GM10248 (cell line): ENCODE results near the gene FLII.
A peak's percentile ranks its signal among the peaks of the same experiment; 100 is the strongest.
"Not testable (repeated sequence)": the region's sequence is repeated elsewhere in the genome, so short reads cannot be mapped to it uniquely, and the experiment has no call there.

Experiments used
- CTCF ChIA-PET: fragments of 300-600 bp; sonication (Branson Sonifier 250); formaldehyde crosslinking; extraction: SDS; loops from one replicate; lab custom pipeline; 2021; ENCODE audit warnings: antibody characterized with exemption; lab: Yijun Ruan, JAX
- POLR2A ChIA-PET: fragments of 350-650 bp; sonication (Branson Sonifier 250); formaldehyde crosslinking; extraction: SDS; loops from one replicate; lab custom pipeline; 2020; ENCODE audit warnings: antibody characterized with exemption; lab: Yijun Ruan, JAX
- DNase-seq: peaks from one replicate; pipeline ENCODE4 v3.0.0; 2012; ENCODE audit errors: extremely low spot score
- TF ChIP-seq, protein P1 (sequence below): IDR thresholded peaks from 2 replicates; pipeline ENCODE4 v1.5.1; 2012; ENCODE audit warnings: mild to moderate bottlenecking, low read depth; ENCODE audit errors: extremely low read depth, missing control alignments, control extremely low read depth

Gene FLII

DNA sequence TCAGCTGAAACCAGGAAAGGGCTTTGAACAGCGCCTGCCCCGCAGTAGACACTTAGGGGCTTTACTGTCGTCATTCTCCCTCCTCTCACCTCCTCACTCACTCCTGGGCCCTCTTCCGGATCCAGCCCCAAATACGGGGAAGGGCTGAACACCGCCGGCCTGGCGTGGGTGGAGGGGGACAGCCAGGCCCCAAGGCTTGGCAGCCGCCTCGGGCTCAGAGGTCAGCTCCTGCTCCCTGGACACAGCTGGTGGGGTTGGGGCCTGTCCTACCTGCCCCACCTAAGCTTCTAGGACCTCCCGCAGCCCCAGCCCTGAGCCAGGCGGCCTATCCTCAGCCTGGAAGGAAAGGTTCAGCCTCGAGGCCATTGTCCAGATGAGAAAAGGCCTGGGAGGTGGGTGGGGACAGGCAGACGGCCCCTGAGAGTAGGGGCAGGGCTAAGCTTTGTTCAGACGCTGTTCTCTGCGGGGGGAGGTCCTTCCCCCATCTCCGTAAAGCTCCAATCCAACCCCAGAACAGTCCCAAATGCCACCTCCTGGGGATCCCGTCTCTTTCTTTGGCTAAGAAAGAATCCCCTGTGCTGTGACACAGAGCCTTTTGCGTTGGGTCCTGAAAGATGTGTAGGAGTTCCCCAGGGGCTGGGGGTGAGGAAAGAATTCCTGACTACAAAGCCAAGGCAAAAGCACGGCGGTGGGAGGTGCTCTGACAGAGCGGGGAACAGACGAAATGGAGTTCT lies 34.0 kb downstream of the FLII start:
- ChIA-PET POLR2A (no interaction called here), CTCF (interaction anchor here (1.0 to 1.6 kb wide), 4 partner anchors 9 to 402 kb away, joined by 3 to 4 read pairs (median 3); no protein-coding TSS in a partner anchor)
- DNase-seq = no peak
- TF ChIP-seq, protein P1, sequence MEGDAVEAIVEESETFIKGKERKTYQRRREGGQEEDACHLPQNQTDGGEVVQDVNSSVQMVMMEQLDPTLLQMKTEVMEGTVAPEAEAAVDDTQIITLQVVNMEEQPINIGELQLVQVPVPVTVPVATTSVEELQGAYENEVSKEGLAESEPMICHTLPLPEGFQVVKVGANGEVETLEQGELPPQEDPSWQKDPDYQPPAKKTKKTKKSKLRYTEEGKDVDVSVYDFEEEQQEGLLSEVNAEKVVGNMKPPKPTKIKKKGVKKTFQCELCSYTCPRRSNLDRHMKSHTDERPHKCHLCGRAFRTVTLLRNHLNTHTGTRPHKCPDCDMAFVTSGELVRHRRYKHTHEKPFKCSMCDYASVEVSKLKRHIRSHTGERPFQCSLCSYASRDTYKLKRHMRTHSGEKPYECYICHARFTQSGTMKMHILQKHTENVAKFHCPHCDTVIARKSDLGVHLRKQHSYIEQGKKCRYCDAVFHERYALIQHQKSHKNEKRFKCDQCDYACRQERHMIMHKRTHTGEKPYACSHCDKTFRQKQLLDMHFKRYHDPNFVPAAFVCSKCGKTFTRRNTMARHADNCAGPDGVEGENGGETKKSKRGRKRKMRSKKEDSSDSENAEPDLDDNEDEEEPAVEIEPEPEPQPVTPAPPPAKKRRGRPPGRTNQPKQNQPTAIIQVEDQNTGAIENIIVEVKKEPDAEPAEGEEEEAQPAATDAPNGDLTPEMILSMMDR = no peak

- no peak for DNase-seq
- TF ChIP-seq, protein P1 = no peak
- ChIA-PET CTCF (interaction anchor here (0.9 to 1.6 kb wide), 5 partner anchors 8 to 402 kb away, joined by 3 to 4 read pairs (median 3); no protein-coding TSS in a partner anchor), POLR2A (no interaction called here)
These were observed 34.5 kb downstream of the FLII start for GRCh38 chr17:18224053-18224386.

DNA sequence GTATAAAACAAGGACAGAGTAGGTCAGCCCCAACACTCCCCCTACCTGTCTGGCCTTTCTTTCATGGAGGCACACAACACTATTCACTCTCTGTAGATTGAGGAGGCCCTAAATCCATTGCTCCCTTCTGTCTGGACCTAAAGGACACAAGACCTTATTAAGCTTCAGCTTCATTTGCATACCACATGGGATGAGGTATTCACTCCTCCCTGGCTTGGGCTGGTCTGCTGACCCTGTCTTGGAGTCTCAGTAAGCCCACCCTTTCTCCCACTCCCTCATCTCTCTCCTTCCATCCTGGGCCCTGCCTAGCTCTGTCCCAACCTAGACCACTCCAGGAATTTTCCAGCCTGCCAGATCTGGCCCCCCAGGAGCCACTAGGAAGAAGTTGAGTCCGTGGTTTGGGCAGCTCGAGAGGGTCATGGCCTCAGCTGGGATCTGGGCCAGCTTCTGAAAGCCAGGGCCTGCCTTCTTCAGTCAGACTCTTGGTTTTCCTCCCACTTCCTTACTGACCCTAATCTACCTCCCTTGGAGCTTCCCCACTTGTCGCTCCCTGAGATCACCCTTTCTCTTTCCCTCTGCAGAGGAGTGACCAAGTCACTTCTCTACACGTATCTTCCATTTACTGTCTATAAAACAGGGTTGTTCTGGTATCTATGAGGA lies 39.7 kb downstream of the FLII start:
- TF ChIP-seq, protein P1 = no peak
- ChIA-PET POLR2A (no interaction called here), CTCF (interaction anchor here (0.7 to 4.2 kb wide), 10 partner anchors 10 to 76 kb away, joined by 3 to 14 read pairs (median 4); no protein-coding TSS in a partner anchor)
- no peak for DNase-seq

GRCh38 chr17:18217412-18218015 lies 41.0 kb downstream of the FLII start:
- ChIA-PET CTCF (interaction anchor here (0.6 to 4.2 kb wide), 16 partner anchors 8 to 75 kb away, joined by 3 to 27 read pairs (median 4); partner anchors contain the start of genes ALKBH5 and FLII), POLR2A (no interaction called here)
- TF ChIP-seq, protein P1 = peak; percentile 94
- DNase-seq = peak; percentile 90

DNA sequence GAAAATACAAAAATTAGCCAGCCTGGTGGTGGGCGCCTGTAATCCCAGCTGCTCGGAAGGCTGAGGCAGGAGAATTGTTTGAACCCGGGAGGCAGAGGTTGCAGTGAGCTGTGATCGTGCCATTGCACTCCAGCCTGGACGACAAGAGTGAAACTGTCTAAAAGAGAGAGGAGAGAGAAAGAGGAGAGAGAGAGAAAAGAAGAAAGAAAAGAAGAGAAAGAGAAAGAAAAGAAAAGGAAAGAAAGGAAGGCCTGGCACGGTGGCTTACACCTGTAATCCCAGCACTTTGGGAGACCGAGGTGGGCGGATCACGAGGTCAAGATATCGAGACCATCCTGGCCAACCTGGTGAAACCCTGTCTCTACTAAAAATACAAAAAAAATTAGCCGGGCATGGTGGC lies 41.6 kb downstream of the FLII start:
- POLR2A ChIA-PET, DNase-seq: not testable (repeated sequence)
- CTCF ChIA-PET = interaction anchor here (1.0 to 4.2 kb wide), 13 partner anchors 8 to 74 kb away, joined by 3 to 27 read pairs (median 4); partner anchors contain the start of genes ALKBH5 and FLII

DNA sequence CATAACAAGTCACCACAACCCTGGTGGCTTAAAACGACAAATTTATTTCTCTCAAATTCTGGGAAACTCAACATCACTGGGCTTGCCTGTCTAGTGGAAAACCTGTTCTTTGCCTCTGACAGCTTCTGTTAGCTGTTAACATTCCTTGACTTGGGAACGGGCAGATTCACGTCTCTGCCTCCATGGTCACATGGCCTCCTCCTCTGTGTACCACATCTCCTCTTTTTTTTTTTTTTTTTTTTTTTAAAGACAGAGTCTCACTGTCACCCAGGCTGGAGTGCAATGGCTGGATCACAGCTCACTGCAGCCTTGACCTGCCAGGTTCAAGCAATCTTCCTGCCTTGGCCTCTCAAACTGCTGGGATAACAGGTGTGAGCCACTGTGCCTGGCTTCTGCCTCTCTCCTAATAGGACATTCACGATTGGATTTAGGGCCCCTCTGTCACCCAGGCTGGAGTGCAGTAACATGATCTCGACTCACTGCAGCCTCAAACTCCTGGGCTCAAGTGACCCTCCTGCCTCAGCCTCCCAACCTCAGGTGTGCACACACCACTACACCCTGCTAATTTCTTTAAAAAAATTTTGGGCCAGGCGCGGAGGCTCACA lies 44.8 kb downstream of the FLII start:
- ChIA-PET CTCF (interaction anchor here (0.8 kb wide), 1 partner anchor 9 kb away, joined by 3 read pairs; no protein-coding TSS in a partner anchor), POLR2A (no interaction called here)
- TF ChIP-seq, protein P1 = no peak
- DNase-seq = no peak
